Hypothalamus (tissue), 51 donors: ENCODE measurements around the gene SYNE1.
"Not testable (repeated sequence)": the region's sequence is repeated elsewhere in the genome, so short reads cannot be mapped to it uniquely, and the experiment has no call there.

Experiments used
- DNase-seq, 51 donors: peaks; one replicate each; lab custom pipeline; 2025; lab: John Stamatoyannopoulos, UW

Gene SYNE1

GRCh38 chr6:152492281-152492680, 144.9 kb downstream of the SYNE1 start:
- DNase-seq = not testable (repeated sequence)

GRCh38 chr6:152491501-152491900, 145.7 kb downstream of the SYNE1 start:
- not testable (repeated sequence) for DNase-seq

- not testable (repeated sequence) for DNase-seq
Observed at GRCh38 chr6:152490971-152491378, 146.2 kb downstream of the SYNE1 start.

- DNase-seq = no peak
Observed at GRCh38 chr6:152484806-152485205, 152.4 kb downstream of the SYNE1 start.

- no peak for DNase-seq
Observed at GRCh38 chr6:152482289-152482688, 154.9 kb downstream of the SYNE1 start.

- DNase-seq = peak in 4 of 51 donors; percentile 2 to 78 (median 14)
Observed at GRCh38 chr6:152478377-152479010, 158.7 kb downstream of the SYNE1 start.

- no peak for DNase-seq
Observed at GRCh38 chr6:152474354-152474753, 162.8 kb downstream of the SYNE1 start.

GRCh38 chr6:152472325-152472724, 164.8 kb downstream of the SYNE1 start:
- DNase-seq = peak in 2 of 51 donors; percentile 7 to 73

- DNase-seq = peak in 1 of 51 donors; percentile 66
Observed at GRCh38 chr6:152471456-152472265, 165.5 kb downstream of the SYNE1 start.

- no peak for DNase-seq
Observed at GRCh38 chr6:152463164-152463563, 174.0 kb downstream of the SYNE1 start.

GRCh38 chr6:152462716-152463115, 174.4 kb downstream of the SYNE1 start:
- no peak for DNase-seq

GRCh38 chr6:152461556-152461955, 175.6 kb downstream of the SYNE1 start:
- DNase-seq = no peak

GRCh38 chr6:152458648-152459644, 178.2 kb downstream of the SYNE1 start:
- DNase-seq = peak in 1 of 51 donors; percentile 20

GRCh38 chr6:152457949-152458624, 179.1 kb downstream of the SYNE1 start:
- DNase-seq = no peak

GRCh38 chr6:152454003-152454402, 183.2 kb downstream of the SYNE1 start:
- DNase-seq = no peak

- no peak for DNase-seq
Observed at GRCh38 chr6:152453421-152453820, 183.7 kb downstream of the SYNE1 start.

GRCh38 chr6:152452639-152453038, 184.5 kb downstream of the SYNE1 start:
- no peak for DNase-seq

GRCh38 chr6:152450519-152450918, 186.6 kb downstream of the SYNE1 start:
- DNase-seq = no peak

GRCh38 chr6:152441902-152442301, 195.3 kb downstream of the SYNE1 start:
- DNase-seq = peak in 2 of 51 donors; percentile 5 to 9

GRCh38 chr6:152435816-152436215, 201.3 kb downstream of the SYNE1 start:
- no peak for DNase-seq
